Measurements from ENCODE around the gene SDC1.

The SDC1 gene

GRCh38 chr2:20218331-20219320 is 6.3 kb downstream of the SDC1 start:
- Histone ChIP-seq H3K9ac (no peak overlapping the region), H3K4me3 (no peak overlapping the region), H4K20me1 (peaks cover 0 to 11% (median 0%) of the 10 kb centered on the region in 11 experiments; a peak in 3 of 22 replicates), H3K27ac (peak overlapping the region in 2 of 11 experiments; percentile 23 to 27; a peak in 1 of 22 replicates), H3K4me1 (peaks cover 11 to 86% (median 72%) of the 10 kb centered on the region in 10 experiments), H3K9me3 (replicated peaks in 1 of 11) (no peaks in the 10 kb centered on the region), H3K4me2 (peak overlapping the region in 5 of 11 experiments; percentile 40 to 66 (median 52); a peak in 8 of 22 replicates), H3K27me3 (peaks cover 8 to 20% (median 15%) of the 10 kb centered on the region in 11 experiments; a peak in 19 of 22 replicates), H3K36me3 (no peaks in the 10 kb centered on the region; a peak in 1 of 22 replicates)
- TF ChIP-seq Cebpa-rat (IDR thresholded peaks at IDR 0.05) = no peak

- no peaks in the 10 kb centered on the region for H3K9me3 ChIP-seq (replicated peaks in 1 of 11)
- H3K36me3 ChIP-seq = no peaks in the 10 kb centered on the region; a peak in 1 of 22 replicates
- peaks cover 0 to 7% (median 0%) of the 10 kb centered on the region in 11 experiments; a peak in 3 of 22 replicates for H4K20me1 ChIP-seq
- peaks cover 0 to 7% (median 2%) of the 10 kb centered on the region in 11 experiments; a peak in 12 of 22 replicates for H3K27me3 ChIP-seq
- H3K9ac ChIP-seq = peak overlapping the region in 4 of 11 experiments; percentile 7 to 44 (median 30); a peak in 5 of 22 replicates
- no peak for TF ChIP-seq Cebpa-rat (IDR thresholded peaks at IDR 0.05)
- H3K27ac ChIP-seq = peak overlapping the region in 4 of 11 experiments; percentile 3 to 28 (median 25); a peak in 4 of 22 replicates
- H3K4me2 ChIP-seq = peak overlapping the region in 9 of 11 experiments; percentile 9 to 66 (median 44); a peak in 16 of 22 replicates
- no peak overlapping the region for H3K4me3 ChIP-seq
- H3K4me1 ChIP-seq = peaks cover 24 to 86% (median 72%) of the 10 kb centered on the region in 10 experiments
These were observed 7.6 kb downstream of the SDC1 start for GRCh38 chr2:20217041-20217970.

GRCh38 chr2:20216130-20217025 is 8.6 kb downstream of the SDC1 start:
- Histone ChIP-seq H4K20me1 (0 out of 22 replicates have a peak, but pooled peaks cover 0 to 3% (median 0%) of the 10 kb centered on the region in 11 experiments), H3K36me3 (no peaks in the 10 kb centered on the region; a peak in 1 of 22 replicates), H3K9me3 (replicated peaks in 1 of 11) (no peaks in the 10 kb centered on the region), H3K4me1 (peaks cover 29 to 86% (median 72%) of the 10 kb centered on the region in 10 experiments), H3K27me3 (no peaks in the 10 kb centered on the region), H3K4me3 (no peak overlapping the region), H3K4me2 (peak overlapping the region in 4 of 11 experiments; percentile 40 to 66 (median 56); a peak in 6 of 22 replicates), H3K27ac (peak overlapping the region in 1 of 11 experiments; percentile 79; a peak in 2 of 22 replicates), H3K9ac (0 out of 22 replicates have a peak overlapping the region, but pooled peaks of 1 of the 11 experiments have one; percentile 44)
- TF ChIP-seq Cebpa-rat (IDR thresholded peaks at IDR 0.05) = no peak

GRCh38 chr2:20215183-20216040 is 9.5 kb downstream of the SDC1 start:
- no peak for TF ChIP-seq Cebpa-rat (IDR thresholded peaks at IDR 0.05)
- H4K20me1 ChIP-seq = 0 out of 22 replicates have a peak, but pooled peaks cover 0 to 3% (median 0%) of the 10 kb centered on the region in 11 experiments
- H3K4me2 ChIP-seq = peak overlapping the region in 8 of 11 experiments; percentile 77 to 93 (median 85); a peak in 8 of 22 replicates
- H3K27ac ChIP-seq = peak overlapping the region in 5 of 11 experiments; percentile 0 to 81 (median 79); a peak in 8 of 22 replicates
- peaks cover 29 to 87% (median 77%) of the 10 kb centered on the region in 10 experiments for H3K4me1 ChIP-seq
- H3K9me3 ChIP-seq (replicated peaks in 1 of 11) = no peaks in the 10 kb centered on the region
- no peaks in the 10 kb centered on the region; a peak in 1 of 22 replicates for H3K36me3 ChIP-seq
- no peaks in the 10 kb centered on the region for H3K27me3 ChIP-seq
- H3K9ac ChIP-seq = peak overlapping the region in 2 of 11 experiments; percentile 0 to 74; a peak in 2 of 22 replicates
- H3K4me3 ChIP-seq = no peak overlapping the region

- TF ChIP-seq Cebpa-rat (IDR thresholded peaks at IDR 0.05) = no peak
- peaks cover 29 to 88% (median 78%) of the 10 kb centered on the region in 10 experiments for H3K4me1 ChIP-seq
- H3K4me2 ChIP-seq = peak overlapping the region; percentile 77 to 93 (median 83); a peak in 21 of 22 replicates
- peak overlapping the region in 7 of 11 experiments; percentile 1 to 74 (median 32); a peak in 6 of 22 replicates for H3K9ac ChIP-seq
- no peaks in the 10 kb centered on the region for H3K27me3 ChIP-seq
- H4K20me1 ChIP-seq = 0 out of 22 replicates have a peak, but pooled peaks cover 0 to 3% (median 0%) of the 10 kb centered on the region in 11 experiments
- peak overlapping the region in 7 of 11 experiments; percentile 16 to 81 (median 75); a peak in 12 of 22 replicates for H3K27ac ChIP-seq
- H3K4me3 ChIP-seq = no peak overlapping the region
- no peaks in the 10 kb centered on the region; a peak in 1 of 22 replicates for H3K36me3 ChIP-seq
- no peaks in the 10 kb centered on the region for H3K9me3 ChIP-seq (replicated peaks in 1 of 11)
These were observed 10.3 kb downstream of the SDC1 start for GRCh38 chr2:20214566-20215182.
